B cell (primary cell): ENCODE results near the gene MST1.

Source experiments
- EZH2 ChIP-seq: IDR thresholded peaks from 2 replicates; pipeline ENCODE4 v1.6.1; 2012; ENCODE audit warnings: borderline replicate concordance, low read depth, mild to moderate bottlenecking, moderate library complexity, low read length; ENCODE audit not compliant: insufficient read depth, poor library complexity, severe bottlenecking
- TF ChIP-seq, protein P1 (sequence below): fragments of 200-600 bp; IDR thresholded peaks from one replicate; pipeline ENCODE4 v1.8.0; 2022; ENCODE audit warnings: antibody characterized with exemption, mild to moderate bottlenecking

DNA sequence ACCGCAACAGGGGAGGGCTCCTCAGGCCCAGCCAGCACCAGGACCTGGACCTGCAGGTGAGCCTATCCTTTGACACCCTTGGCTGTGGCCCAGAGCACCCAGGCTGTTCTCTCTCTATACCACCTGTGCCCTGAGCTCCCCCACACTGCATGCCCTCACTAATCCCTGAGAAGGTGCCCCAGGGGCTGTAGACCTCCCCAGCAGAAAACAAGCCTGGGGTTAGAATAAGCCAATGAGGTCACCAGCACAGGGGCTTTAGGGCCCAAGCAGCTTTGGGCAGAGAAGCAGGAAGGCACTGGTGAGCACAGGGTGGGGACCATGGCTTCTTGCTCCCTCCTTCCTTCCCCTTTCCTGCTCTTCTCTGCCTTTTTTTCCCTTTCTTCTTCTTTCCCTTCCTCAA lies 25.4 kb downstream of the MST1 start:
- TF ChIP-seq, protein P1, sequence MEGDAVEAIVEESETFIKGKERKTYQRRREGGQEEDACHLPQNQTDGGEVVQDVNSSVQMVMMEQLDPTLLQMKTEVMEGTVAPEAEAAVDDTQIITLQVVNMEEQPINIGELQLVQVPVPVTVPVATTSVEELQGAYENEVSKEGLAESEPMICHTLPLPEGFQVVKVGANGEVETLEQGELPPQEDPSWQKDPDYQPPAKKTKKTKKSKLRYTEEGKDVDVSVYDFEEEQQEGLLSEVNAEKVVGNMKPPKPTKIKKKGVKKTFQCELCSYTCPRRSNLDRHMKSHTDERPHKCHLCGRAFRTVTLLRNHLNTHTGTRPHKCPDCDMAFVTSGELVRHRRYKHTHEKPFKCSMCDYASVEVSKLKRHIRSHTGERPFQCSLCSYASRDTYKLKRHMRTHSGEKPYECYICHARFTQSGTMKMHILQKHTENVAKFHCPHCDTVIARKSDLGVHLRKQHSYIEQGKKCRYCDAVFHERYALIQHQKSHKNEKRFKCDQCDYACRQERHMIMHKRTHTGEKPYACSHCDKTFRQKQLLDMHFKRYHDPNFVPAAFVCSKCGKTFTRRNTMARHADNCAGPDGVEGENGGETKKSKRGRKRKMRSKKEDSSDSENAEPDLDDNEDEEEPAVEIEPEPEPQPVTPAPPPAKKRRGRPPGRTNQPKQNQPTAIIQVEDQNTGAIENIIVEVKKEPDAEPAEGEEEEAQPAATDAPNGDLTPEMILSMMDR, result no peak
- TF ChIP-seq EZH2, result no peak
